Dermis blood vessel endothelial cell (primary cell): ENCODE results near the gene UBALD2. TPM values are rescaled to one million over a fixed set of nuclear protein-coding genes. Genes with fewer than 3 reads are reported as not detected.
"Not testable (repeated sequence)": the region's sequence is repeated elsewhere in the genome, so short reads cannot be mapped to it uniquely, and the experiment has no call there.

Experiments used
- DNase-seq: peaks from one replicate; pipeline ENCODE4 v3.0.0; 2010
- total RNA-seq: library from RNA; depleted of rRNA; stranded (reverse); fragments of >200 nt; gene quantifications from 2 replicates; pipeline ENCODE4 v1.2.3, GENCODE V29; 2014

Gene UBALD2
- total RNA-seq, 1 donor from 2014 or later = 3.2 TPM

DNA sequence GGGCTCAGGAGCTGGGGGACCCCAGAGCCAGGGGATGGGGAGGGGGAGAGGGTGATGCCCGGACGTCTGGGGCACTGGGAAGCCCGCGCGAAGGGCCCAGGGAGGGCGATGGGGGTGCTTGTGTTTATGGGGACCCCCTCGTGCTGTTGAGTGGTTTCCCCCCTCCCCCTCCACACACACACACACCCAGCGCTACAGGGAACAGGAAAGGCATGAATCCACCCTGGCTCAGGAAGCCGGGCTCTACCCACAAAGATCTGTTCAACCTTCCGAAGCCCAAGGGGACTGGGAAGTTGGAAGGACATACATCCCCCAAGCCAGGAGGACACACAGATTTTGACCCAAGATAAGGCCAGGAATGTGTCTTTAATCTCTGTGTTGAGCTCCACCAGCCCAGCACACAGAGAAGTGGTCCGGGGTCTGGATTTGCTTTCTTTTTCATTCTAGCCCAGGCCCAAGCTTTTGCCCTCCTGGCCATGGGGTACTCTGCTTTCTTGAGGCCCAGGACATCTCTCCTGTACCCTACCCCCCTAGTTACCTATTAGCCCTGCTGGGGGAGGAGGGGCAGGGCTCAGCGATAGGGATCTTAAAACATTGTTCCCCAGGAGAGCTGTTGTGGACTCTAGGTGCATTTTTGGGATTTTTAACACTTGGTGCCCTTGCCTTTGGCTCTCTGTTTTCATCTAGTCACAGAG is 1.2 kb downstream of the UBALD2 start:
- DNase-seq = peak; percentile 67

DNA sequence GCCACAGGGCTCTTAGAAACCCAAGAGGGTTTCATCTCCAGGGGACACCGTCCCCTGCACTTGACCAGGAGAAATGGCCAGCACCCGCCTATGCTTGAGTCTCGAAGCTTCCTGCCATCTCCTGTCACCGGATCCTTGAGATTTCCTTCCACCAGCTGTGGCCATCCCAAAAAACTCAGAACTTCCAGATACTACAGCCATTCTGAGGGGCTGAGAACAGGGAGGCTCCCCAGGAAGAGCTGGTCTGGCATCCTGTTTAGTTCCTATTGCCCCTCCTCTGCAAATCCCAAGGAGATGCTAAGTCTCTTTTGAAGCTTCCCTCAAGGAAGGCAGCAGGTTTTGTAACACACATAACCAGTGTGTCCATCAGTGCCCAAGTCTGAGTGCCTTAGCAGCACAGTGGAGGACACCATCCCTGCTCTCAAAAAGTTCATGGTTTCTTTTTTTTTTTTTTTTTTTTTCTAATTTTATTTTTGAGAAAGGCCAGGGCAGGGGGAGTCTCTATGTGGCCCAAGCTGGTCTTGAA is 2.0 kb downstream of the UBALD2 start:
- no peak for DNase-seq

DNA sequence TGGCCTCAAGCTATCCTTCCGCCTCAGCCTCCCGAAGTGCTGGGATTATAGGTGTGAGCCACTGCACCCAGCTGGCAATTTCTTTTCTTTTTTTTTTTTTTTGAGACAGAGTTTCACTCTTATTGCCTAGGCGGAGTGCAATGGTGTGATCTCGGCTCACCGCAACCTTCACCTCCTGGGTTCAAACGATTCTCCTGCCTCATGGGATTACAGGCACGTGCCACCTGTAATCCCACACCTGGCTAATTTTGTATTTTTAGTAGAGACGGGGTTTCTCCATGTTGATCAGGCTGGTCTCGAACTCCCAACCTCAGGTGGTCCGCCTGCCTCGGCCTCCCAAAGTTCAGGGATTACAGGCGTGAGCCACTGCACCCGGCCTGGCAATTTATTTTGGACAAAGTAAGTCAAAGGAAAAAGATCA is 2.4 kb downstream of the UBALD2 start:
- not testable (repeated sequence) for DNase-seq

DNA sequence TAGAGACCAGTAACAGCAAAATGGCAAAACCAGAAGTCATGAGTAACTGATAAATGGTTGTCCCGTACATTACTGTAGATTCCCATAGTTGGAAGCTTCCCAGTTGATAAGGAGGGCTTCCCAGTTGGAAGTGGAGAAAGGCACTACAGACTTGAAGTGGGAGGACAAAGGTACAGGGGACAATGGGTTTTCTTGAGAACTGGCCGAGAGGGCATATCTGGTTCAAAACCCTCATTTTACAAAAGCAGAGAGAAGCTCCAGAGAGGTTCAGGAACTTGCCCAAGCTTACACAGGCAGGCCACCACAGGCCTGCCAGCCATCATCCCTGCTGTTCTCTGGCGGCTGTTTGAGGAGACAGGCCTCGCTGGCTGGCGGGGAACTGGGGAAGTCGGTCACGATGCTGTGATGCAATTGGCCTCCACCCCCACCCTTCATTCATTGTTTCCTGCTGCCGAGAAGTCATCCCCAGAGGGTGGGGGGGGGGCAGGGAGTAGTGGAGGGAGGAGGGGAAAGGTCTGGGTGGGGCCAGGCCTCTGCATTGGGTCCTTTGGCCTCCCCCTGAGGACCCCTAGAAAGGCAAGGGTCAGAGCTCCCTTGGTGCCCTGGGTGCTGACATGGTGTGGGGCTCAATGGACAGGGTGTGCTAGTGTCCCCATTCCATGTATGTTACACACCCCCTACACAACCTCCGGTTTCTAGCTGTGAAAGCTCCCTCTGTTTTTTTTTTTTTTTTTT is 3.0 kb downstream of the UBALD2 start:
- DNase-seq = peak; percentile 82

DNA sequence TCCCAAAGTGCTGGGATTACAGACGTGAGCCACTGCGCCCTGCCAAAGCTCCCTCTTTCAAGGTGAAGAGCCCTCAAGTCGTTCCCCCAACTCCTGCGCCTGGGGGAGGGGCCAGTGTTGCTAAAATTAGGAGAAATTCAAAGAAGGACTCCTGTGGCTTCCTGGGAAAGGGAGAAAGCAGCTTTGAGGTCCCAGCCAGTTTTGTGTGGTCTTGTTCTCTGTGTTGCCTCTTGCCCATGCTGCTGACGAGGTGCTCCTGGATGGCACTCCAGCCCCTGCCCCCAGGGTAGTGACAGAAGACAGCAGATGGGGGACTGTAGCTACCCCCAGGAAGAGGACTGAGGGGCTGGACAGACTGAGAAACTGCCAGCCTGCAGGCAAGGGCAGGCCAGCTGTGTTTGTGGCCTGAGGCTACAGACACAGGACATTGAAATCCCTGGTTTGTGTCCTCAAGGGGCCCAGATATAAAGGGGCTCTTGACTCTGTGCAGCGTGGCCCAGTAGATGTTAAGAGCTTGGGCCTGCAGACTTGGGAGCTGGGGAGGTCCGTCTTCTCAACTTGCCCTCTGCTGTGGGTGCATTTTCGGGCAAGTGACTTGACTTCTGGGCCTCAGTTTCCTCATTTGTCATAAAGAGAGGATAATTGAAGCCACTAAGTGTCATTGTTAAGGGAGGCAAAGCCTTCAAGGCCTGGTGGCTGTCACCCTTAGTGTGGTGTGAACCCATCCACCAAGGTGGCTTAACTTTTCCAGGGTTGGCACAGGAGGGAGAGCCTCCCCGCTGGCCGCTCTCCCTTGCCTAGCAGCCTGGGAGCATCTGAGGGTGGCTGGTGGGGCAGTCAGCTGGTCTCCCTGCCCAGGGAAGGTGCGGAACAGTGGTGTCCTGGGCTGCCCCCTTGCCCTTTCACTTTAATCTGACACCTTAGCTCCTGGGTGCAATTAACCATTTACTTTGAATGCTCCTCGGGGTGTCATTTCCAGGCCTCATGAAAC is 4.1 kb downstream of the UBALD2 start:
- DNase-seq = no peak

- DNase-seq = no peak
Measured at GRCh38 chr17:76270127-76270592, 5.0 kb downstream of the UBALD2 start.

- no peak for DNase-seq
Measured at GRCh38 chr17:76270770-76271668, 5.9 kb downstream of the UBALD2 start.

- peak; percentile 40 for DNase-seq
Measured at GRCh38 chr17:76271669-76272540, 6.8 kb downstream of the UBALD2 start.

DNA sequence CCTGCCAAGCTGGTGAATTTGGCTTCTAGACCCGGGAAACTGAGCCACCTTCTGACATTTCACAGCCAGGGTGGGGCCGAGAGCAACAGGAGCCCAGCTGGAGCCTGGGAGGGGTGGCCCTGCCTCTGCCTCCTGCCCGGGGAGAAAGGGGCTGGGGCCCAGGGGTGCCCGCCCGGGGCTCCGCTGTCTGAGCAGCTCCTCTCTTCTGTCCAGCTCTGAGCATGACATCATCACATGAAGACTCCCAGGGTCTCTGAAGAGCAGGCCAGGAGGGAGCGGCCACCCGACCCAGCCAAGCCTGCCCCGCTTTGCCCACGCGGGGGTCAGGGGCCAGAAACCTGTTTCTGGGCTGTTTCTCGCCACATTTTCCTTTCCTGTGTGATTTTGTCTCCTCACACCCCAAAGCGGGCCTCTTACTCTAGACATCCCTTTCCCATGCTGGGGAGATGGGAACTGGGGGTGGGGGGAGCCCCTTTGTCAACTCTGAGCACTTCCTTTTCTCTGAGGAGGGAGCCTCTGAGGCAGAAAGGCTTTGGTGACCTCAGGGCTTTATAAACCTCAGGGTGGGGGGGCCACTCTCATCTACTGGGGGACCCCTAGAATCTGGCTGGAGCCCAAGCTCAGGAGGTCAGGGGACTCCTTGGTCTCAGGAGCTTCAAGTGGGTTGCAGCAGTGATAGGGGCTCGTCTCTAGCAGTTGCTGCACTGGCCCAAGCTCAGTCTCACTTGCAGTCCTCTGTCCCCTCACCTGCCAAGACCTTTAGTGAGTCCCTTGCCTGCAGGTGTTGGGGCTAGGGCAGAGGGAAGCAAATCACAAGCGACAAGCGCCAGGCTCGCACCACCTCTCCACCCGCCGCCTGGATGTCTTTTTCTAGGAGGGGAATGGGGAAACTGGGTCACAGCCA is 7.6 kb downstream of the UBALD2 start:
- DNase-seq = no peak

GRCh38 chr17:76273445-76274111 is 8.4 kb downstream of the UBALD2 start:
- DNase-seq = no peak

- no peak for DNase-seq
Measured at GRCh38 chr17:76274112-76274956, 9.2 kb downstream of the UBALD2 start.

DNA sequence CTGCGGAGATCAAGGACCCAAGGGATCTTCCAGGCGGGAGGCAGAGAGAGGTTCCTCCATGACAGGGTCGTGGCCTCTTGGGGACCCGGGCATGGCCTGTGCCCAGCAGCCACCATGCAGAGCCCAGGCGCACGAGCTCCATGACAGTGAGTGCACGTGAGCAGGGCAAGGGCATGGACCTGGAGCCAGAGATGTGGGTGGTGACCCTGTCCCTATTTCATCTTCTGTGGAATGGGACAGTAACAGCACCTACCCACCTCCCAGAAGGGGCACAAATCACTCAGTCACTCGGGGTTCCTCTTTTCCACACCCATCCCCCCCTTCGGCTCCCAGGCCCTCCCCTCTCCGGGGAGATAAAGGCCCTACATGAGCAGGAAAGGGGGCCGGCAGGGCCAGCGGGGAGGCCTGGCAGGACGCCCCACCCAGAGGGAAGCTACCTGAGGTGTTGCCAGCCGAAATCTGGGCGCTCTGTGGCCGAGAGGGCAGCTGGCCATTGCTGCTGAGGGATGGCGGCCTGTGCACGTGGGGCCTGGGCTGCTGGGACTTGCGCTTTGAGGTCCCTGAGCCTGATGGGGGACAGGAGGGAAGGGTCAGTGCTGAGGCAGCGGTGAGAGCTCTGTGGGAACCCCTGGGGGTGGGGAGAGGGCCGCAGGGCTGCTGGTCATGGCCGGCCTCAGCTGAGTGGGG is 10.4 kb downstream of the UBALD2 start:
- no peak for DNase-seq

- no peak for DNase-seq
Measured at GRCh38 chr17:76276069-76276431, 10.9 kb downstream of the UBALD2 start.

DNA sequence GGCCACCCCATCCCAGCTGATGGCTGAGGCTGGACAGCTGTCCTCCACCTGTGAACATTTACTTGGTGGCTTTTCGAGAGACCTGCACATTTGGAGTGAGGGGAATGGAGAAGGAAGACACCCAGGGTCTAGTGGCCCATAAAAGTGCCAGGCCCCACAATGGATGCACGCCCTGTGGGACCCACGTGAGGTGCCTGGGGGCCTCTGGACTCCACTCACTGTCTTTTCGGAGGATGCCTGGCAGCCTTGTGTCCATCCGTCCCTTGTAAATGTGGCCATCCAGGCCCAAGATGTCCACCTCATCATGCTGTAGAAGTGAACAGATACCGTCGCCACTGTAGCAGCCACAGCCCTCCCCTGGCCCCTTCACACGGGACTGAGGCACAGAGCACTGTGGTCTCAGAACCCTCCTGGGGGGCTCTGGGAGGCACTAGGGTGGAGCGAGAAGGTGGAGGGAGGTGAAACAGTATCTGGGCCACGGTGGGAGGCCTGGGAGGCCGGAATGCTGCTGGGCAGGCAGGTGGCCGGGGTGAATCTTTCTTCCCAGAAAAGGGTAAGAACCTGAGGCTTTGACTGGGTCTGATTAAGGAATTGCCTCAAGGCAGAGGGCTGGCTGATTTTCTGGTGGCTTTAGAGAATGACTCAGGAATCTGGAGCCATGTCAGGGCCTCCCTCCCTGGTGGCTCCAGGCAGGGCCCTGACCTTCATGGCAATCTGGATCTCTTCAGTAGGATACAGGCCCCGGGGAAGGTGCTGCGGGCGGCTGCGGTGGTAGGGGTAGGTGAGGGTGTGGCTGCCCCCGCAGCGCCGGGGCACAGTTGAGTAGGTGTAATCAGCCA is 11.5 kb downstream of the UBALD2 start:
- no peak for DNase-seq

- no peak for DNase-seq
Measured at GRCh38 chr17:76277300-76278267, 12.4 kb downstream of the UBALD2 start.
